ENCODE measurements around the gene TSPAN8.
"Not testable (repeated sequence)": the region's sequence is repeated elsewhere in the genome, so short reads cannot be mapped to it uniquely, and the experiment has no call there.

TSPAN8 gene

DNA sequence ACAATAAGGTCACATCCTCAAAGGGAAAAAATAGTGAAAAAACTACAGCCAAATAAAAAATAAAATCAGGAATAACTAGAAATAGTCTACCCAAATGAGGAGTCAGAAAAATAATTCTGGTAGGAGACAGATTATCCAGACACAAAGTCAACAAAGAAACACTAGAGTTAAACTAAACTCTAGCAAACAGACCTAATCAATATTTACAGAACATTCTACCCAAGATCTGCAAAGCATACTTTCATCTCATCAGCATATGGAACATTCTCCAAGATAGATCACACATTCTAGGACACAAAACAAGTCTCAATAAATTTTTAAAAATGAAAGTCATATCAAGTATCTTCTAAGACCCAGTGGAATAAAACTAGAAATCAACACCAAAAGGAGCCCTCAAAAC lies 20.4 kb upstream of the TSPAN8 start:
- no peak overlapping the region for H3K4me3 ChIP-seq
- in situ Hi-C loops (cut with MboI; ENCODE audit: low sequenced_read_pairs) = no loop called here
- H3K9me3 ChIP-seq = no peaks in the 10 kb centered on the region
- no peak for DNase-seq (ENCODE audit: low spot score in 2 of 2)
- H3K4me1 ChIP-seq = no peaks in the 10 kb centered on the region
- no peaks in the 10 kb centered on the region for H3K27me3 ChIP-seq (ENCODE audit: low read depth)
- no peaks in the 10 kb centered on the region for H3K36me3 ChIP-seq (replicated peaks)

DNA sequence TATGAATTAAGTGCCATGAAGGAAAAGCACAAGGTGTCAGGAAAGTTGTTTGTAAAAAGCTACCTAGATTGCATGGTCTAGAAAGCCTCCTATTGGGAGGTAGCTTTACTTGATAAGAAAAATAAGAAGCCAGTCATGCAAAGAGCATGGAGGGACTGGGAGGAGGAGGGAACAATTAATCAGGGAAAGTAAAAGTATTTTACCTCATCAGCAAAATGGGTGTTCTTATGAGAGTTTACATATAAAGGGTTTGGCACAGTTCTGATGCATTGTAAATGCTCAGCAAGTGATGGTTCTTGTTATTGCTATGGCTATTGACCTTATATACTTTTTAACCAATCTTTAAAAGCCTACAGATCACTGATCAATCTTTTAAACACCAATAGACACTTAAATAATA lies 17.0 kb upstream of the TSPAN8 start:
- H3K27me3 ChIP-seq (ENCODE audit: low read depth) = 0 out of 2 replicates have a peak, but pooled peaks cover 2% of the 10 kb centered on the region
- no peaks in the 10 kb centered on the region for H3K9me3 ChIP-seq
- DNase-seq (ENCODE audit: low spot score in 2 of 2) = no peak
- no peaks in the 10 kb centered on the region for H3K4me1 ChIP-seq
- H3K4me3 ChIP-seq = no peak overlapping the region
- H3K36me3 ChIP-seq (replicated peaks) = no peaks in the 10 kb centered on the region
- in situ Hi-C loops (cut with MboI; ENCODE audit: low sequenced_read_pairs) = no loop called here

DNA sequence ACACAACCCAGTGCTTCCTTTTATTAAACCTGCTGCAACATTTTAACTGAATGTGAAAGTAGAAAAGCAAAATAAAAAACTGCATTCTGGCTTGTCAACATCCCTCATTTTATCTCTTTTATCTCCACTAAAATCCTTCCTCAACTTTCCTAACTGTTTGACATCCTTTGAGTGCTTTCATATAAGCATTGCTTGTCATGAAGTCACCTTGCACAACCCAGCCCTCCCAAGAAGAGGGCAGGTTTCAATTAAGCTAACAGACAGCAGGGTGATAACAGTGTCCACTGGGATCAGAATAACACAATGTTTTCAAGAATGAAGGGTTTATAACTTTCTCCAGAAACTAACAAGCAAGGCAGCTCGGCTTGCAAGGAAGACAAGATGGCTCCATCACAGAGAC lies 16.3 kb upstream of the TSPAN8 start:
- no peaks in the 10 kb centered on the region for H3K36me3 ChIP-seq (replicated peaks)
- DNase-seq (ENCODE audit: low spot score in 2 of 2) = no peak
- H3K9me3 ChIP-seq = no peaks in the 10 kb centered on the region
- H3K4me3 ChIP-seq = no peak overlapping the region
- H3K4me1 ChIP-seq = no peaks in the 10 kb centered on the region
- in situ Hi-C loops (cut with MboI; ENCODE audit: low sequenced_read_pairs) = no loop called here
- 0 out of 2 replicates have a peak, but pooled peaks cover 2% of the 10 kb centered on the region for H3K27me3 ChIP-seq (ENCODE audit: low read depth)

DNA sequence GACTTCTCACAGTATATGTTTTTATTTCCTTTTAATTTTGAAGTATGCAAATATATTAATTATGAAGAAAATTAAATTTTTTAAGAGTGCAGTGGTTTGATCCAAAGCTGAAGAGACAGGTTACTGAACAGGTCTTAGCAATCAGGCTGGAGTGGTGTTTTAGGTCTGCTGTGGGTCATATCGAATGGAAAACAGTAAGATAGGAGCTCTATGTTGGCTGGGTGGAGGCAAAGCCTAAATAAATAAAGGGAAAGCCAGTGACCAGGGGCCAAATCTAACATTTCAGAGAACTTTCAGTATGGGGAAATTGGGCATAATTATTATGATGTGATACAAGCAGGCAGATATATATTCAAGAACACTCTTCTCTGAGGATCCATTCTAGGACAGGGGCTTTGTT lies 12.7 kb upstream of the TSPAN8 start:
- Histone ChIP-seq H3K9me3 (no peaks in the 10 kb centered on the region), H3K36me3 (replicated peaks) (no peaks in the 10 kb centered on the region), H3K4me1 (no peaks in the 10 kb centered on the region), H3K27me3 (ENCODE audit: low read depth) (0 out of 2 replicates have a peak, but pooled peaks cover 2% of the 10 kb centered on the region), H3K4me3 (no peak overlapping the region)
- DNase-seq (ENCODE audit: low spot score in 2 of 2) = no peak
- in situ Hi-C loops (cut with MboI; ENCODE audit: low sequenced_read_pairs) = no loop called here

DNA sequence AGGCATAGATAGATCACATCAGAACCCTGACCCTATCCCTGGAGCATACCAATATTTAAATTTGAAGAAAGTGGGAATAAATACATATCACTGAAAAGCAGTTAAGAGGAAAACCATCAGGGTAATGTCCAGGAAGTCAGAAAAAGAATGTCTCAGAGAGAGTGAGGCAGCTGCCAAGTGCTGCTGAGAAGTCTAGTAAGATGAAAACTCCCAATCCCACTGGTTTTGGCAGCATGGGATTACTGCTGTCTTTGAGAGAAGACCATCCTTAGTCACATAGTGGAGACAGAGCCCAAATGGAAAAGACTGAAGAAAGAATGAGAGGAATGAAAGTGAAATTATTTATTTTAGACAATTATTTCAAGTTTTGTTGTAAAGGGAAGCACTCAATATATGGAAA lies 11.5 kb upstream of the TSPAN8 start:
- Histone ChIP-seq H3K4me3 (no peak overlapping the region), H3K27me3 (ENCODE audit: low read depth) (0 out of 2 replicates have a peak, but pooled peaks cover 2% of the 10 kb centered on the region), H3K4me1 (no peaks in the 10 kb centered on the region), H3K9me3 (no peaks in the 10 kb centered on the region), H3K36me3 (replicated peaks) (no peaks in the 10 kb centered on the region)
- DNase-seq (ENCODE audit: low spot score in 2 of 2) = no peak
- in situ Hi-C loops (cut with MboI; ENCODE audit: low sequenced_read_pairs) = no loop called here

DNA sequence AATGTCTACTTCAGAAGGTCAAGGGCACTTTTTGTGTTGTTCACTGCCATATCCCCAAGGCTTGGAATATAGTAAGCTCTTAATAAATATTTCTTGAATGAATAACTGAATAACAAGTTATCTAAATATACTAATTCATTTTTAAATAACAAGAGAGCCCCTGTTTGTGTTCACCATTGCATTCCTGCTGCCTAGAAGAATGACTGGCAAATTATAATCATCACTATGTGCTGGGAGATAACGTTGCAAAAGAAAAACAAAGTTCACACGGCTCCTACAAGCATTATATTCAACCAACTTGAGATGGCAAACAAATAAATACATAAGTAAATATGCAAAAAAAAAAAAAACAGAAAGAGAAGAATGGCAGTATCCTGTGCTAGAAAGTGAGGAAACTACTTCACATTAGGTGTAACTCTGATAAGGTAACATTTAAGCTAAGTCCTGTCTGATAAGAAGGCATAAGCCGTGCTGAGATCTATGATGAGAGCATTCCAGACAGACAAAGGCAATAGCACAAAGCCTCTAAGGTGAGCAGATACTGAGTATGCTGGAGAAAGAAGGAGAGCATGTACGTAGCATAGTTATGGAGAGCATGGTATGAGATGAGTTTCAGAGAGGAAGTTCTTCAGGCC lies 9.2 kb upstream of the TSPAN8 start:
- no peaks in the 10 kb centered on the region for H3K36me3 ChIP-seq (replicated peaks)
- H3K27me3 ChIP-seq (ENCODE audit: low read depth) = 0 out of 2 replicates have a peak, but pooled peaks cover 2% of the 10 kb centered on the region
- in situ Hi-C loops (cut with MboI; ENCODE audit: low sequenced_read_pairs) = no loop called here
- no peaks in the 10 kb centered on the region for H3K4me1 ChIP-seq
- no peak overlapping the region for H3K4me3 ChIP-seq
- no peaks in the 10 kb centered on the region for H3K9me3 ChIP-seq
- DNase-seq (ENCODE audit: low spot score in 2 of 2) = no peak

DNA sequence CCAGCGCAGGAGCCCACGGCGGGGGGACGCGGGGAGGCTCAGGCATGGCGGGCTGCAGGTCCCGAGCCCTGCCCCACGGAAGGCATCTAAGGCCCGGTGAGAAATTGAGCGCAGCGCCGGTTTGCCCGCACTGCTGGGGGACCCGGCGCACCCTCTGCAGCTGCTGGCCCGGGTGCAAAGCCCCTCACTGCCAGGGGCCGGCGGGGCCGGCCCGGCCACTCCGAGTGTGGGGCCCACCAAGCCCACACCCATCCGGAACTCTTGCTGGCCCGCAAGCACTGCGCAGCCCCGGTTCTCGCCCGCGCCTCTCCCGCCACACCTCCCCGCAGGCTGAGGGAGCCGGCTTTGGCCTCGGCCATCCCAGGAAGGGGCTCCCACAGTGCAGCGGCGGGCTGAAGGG lies 8.5 kb upstream of the TSPAN8 start:
- H3K36me3 ChIP-seq (replicated peaks) = no peaks in the 10 kb centered on the region
- H3K4me1 ChIP-seq = no peaks in the 10 kb centered on the region
- DNase-seq (ENCODE audit: low spot score in 2 of 2) = no peak
- in situ Hi-C loops (cut with MboI; ENCODE audit: low sequenced_read_pairs) = no loop called here
- no peaks in the 10 kb centered on the region for H3K27me3 ChIP-seq (ENCODE audit: low read depth)
- H3K9me3 ChIP-seq = no peaks in the 10 kb centered on the region
- no peak overlapping the region for H3K4me3 ChIP-seq

DNA sequence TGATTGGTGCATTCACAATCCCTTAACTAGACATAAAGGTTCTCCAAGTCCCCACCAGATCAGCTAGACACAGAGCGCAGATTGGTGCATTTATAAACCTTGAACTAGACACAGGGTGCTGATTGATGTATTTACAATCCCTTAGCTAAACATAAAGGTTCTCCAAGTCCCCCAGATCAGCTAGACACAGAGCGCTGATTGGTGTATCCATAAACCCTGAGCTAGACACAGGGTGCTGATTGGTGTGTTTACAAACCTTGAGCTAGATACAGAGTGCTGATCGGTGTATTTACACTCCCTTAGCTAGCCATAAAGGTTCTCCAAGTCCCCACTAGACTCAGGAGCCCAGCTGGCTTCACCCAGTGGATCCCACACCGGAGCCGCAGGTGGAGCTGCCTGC lies 8.0 kb upstream of the TSPAN8 start:
- in situ Hi-C loops (cut with MboI; ENCODE audit: low sequenced_read_pairs); H3K27me3 ChIP-seq (ENCODE audit: low read depth); DNase-seq (ENCODE audit: low spot score in 2 of 2); H3K4me3 ChIP-seq; H3K36me3 ChIP-seq (replicated peaks); H3K4me1 ChIP-seq; H3K9me3 ChIP-seq: not testable (repeated sequence)

DNA sequence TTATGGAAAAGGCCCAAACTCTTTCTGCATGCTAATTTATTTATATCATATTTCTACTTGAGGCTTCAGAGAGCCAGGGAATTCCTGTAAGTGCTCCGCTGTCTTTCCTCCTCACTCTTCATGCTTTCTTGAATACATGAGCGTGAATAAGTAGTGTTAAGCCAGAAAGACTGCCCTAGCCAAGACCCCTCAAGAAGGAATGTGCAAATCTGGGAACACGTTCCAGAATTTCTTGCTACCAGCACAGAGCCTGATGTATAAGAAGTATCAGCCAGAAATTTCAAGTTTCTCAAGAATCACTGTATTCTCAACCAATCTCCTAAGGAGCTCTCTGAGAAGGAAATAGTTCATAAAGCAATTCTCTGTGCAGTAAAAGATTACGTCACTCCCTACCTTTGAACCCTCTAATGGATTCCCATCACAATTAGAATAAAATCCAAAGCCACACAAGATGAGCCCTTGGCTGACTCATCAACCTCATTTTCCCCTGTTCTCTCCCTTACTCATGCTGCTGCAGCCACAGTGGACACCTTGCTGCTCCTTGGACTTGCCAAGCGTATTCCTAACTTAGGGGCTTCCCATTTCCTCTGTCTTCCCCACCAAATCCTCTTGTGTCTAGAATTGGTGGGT lies 6.9 kb upstream of the TSPAN8 start:
- Histone ChIP-seq H3K36me3 (replicated peaks) (no peaks in the 10 kb centered on the region), H3K9me3 (no peaks in the 10 kb centered on the region), H3K27me3 (ENCODE audit: low read depth) (no peaks in the 10 kb centered on the region), H3K4me3 (no peak overlapping the region), H3K4me1 (no peaks in the 10 kb centered on the region)
- in situ Hi-C loops (cut with MboI; ENCODE audit: low sequenced_read_pairs) = no loop called here
- DNase-seq (ENCODE audit: low spot score in 2 of 2) = no peak

DNA sequence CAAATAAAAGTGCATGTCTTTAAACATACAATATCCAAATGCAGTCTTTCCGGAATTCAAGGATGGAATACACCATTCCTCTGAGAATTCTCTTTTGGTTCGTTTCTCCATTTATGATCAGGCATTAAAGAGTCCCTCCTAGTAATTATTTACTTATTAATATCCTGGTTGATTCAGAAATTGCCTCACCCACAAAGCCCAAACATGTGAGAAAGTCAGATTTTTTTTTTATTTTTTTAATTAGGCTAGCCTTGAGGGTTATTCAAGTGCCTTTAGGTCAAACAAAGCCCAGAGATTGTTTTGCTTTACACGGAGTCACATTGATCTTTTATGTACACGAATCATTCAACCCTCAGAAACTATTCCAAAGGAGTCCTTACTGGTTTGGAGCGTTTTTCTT lies 6.4 kb upstream of the TSPAN8 start:
- Histone ChIP-seq H3K4me3 (no peak overlapping the region), H3K9me3 (no peaks in the 10 kb centered on the region), H3K4me1 (no peaks in the 10 kb centered on the region), H3K27me3 (ENCODE audit: low read depth) (no peaks in the 10 kb centered on the region), H3K36me3 (replicated peaks) (no peaks in the 10 kb centered on the region)
- in situ Hi-C loops (cut with MboI; ENCODE audit: low sequenced_read_pairs) = no loop called here
- no peak for DNase-seq (ENCODE audit: low spot score in 2 of 2)

DNA sequence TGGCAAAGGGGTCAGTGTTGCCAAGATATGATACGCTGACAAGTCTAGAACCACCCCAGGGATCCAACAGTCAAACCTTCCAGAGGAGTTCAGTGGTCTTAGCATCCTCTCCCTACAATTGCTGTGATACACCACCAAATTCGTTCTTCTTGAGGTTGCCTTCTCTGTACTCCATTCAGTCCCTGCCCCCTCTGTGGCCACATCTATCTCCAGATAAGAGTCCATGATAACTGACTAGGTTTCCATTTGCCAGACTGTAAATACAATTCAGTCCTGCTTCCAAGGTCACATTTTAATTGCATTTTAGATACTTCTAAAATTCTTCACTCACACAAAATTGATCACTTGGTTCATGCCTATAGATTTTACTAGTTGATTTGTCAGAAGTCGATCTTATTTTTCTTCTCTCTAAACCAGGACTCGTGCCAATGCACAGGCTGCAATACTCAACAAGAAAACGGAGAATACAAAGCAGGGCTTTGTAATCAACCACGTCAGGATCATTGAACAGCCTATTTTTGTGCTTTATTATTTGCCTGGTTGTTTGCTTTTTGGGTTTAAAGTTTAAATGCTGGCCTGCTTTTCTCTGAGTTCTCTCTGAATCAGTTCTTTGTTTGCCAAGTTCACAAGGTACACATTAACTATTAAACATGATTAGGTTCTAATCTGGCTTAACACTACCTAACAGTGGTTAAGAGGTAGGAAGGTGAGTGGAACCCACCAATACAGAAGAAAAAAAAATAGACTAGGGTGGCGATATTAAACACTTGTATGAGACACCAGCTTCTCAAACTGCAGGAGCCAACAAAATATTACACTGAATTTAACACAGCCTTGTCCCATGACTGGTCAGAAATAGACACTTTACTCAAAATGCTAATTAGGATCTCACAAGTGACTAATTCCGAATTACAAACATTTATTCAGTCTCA lies 5.3 kb upstream of the TSPAN8 start:
- H3K4me3 ChIP-seq = no peak overlapping the region
- DNase-seq (ENCODE audit: low spot score in 2 of 2) = no peak
- no peaks in the 10 kb centered on the region for H3K4me1 ChIP-seq
- H3K9me3 ChIP-seq = no peaks in the 10 kb centered on the region
- in situ Hi-C loops (cut with MboI; ENCODE audit: low sequenced_read_pairs) = no loop called here
- 0 out of 2 replicates have a peak, but pooled peaks cover under 1% of the 10 kb centered on the region for H3K27me3 ChIP-seq (ENCODE audit: low read depth)
- no peaks in the 10 kb centered on the region for H3K36me3 ChIP-seq (replicated peaks)

DNA sequence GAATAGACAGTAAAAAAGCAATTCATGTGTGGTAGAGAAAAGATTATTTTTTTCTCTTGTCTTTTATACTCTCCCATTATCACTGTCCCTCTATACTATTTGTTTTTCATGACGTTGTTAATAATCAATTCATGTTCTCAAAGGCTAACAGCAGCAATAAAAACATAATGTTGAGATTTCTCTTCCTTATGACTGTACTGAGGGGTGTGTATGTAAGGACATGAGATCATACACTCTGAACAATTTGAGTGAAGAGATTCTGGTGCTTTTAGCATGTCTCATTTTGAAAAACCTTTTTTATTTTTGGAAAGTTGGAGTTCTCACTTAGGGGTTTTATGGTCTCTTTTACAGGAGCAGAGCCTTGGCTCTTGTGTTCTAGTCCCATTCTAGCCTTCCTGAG lies 3.8 kb upstream of the TSPAN8 start:
- Histone ChIP-seq H3K4me3 (no peak overlapping the region), H3K27me3 (ENCODE audit: low read depth) (0 out of 2 replicates have a peak, but pooled peaks cover 2% of the 10 kb centered on the region), H3K36me3 (replicated peaks) (no peaks in the 10 kb centered on the region), H3K9me3 (no peaks in the 10 kb centered on the region), H3K4me1 (no peaks in the 10 kb centered on the region)
- no peak for DNase-seq (ENCODE audit: low spot score in 2 of 2)
- in situ Hi-C loops (cut with MboI; ENCODE audit: low sequenced_read_pairs) = no loop called here

DNA sequence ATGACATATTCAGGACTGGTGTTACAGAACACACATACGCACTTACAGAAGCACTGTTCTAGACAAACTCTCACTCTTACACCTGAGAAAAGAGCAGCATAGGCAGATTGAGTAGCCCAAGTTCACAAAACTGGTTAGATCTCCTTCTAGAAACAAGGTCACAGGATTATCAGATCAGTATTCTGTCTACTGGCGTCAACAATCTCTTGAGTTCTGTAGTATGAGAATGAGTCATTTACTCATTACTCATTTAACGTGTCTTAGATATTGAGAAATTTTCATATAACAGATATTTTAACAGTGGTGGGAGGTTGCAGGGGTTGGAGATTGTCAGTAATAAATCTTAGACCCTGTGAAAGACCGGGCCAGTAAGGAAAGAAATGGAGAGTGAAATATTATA lies 2.8 kb upstream of the TSPAN8 start:
- Histone ChIP-seq H3K4me3 (no peak overlapping the region), H3K4me1 (no peaks in the 10 kb centered on the region), H3K9me3 (no peaks in the 10 kb centered on the region), H3K27me3 (ENCODE audit: low read depth) (0 out of 2 replicates have a peak, but pooled peaks cover 2% of the 10 kb centered on the region), H3K36me3 (replicated peaks) (no peaks in the 10 kb centered on the region)
- in situ Hi-C loops (cut with MboI; ENCODE audit: low sequenced_read_pairs) = no loop called here
- no peak for DNase-seq (ENCODE audit: low spot score in 2 of 2)

DNA sequence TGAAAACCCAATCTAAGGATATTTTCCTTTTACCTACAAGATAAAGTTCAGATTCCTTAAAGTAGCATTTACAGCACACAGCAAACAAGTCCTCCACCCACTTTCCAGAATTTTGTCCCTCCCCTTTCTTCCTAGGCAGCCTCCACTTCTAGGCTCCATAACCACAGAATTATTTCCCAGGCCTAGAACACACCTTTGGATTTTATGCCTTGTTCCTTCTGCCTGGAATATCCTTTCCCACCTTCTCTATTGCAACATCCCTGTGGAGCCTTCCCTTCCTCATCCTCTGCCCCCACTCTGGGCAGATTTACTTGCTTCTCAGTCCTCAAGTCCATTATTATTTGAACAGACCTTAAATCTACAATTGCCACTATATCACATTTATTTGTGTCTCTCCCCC lies 2.1 kb upstream of the TSPAN8 start:
- Histone ChIP-seq H3K9me3 (no peaks in the 10 kb centered on the region), H3K27me3 (ENCODE audit: low read depth) (0 out of 2 replicates have a peak, but pooled peaks cover 2% of the 10 kb centered on the region), H3K4me3 (no peak overlapping the region), H3K4me1 (no peaks in the 10 kb centered on the region), H3K36me3 (replicated peaks) (no peaks in the 10 kb centered on the region)
- DNase-seq (ENCODE audit: low spot score in 2 of 2) = no peak
- in situ Hi-C loops (cut with MboI; ENCODE audit: low sequenced_read_pairs) = no loop called here

All from HAP-1 (cell line).